HUES64 (cell line): ENCODE data around the gene THSD7A.

Experiments used
- H3K27ac ChIP-seq: 2 replicates; pipeline ENCODE4 v1.7.0; 2013; ENCODE audit warnings: low read depth, low read length, inconsistent platforms
- H3K27me3 ChIP-seq: 2 replicates; pipeline ENCODE4 v1.6.1; 2013; ENCODE audit warnings: mild to moderate bottlenecking, low read length; ENCODE audit not compliant: insufficient read depth
- H3K36me3 ChIP-seq: 2 replicates; pipeline ENCODE4 v1.6.1; 2013; ENCODE audit warnings: mild to moderate bottlenecking, low read length; ENCODE audit not compliant: insufficient read depth
- H3K4me1 ChIP-seq: 2 replicates; pipeline ENCODE4 v1.6.1; 2013; ENCODE audit warnings: mild to moderate bottlenecking, low read length, moderate library complexity; ENCODE audit not compliant: insufficient read depth
- H3K4me3 ChIP-seq: 2 replicates; pipeline ENCODE4 v1.5.1; 2013; ENCODE audit warnings: mild to moderate bottlenecking, low read length, moderate library complexity
- H3K9ac ChIP-seq: 2 replicates; pipeline ENCODE4 v1.6.1; 2013; ENCODE audit warnings: mild to moderate bottlenecking, low read depth, low read length
- H3K9me3 ChIP-seq: 2 replicates; pipeline ENCODE4 v1.6.1; 2013; ENCODE audit warnings: low read depth, low read length; ENCODE audit not compliant: insufficient read depth
- WGBS: fragments of 150-250, 120-280 bp; methylation state at CpG from one replicate; pipeline ENCODE4 v1.1.7; 2013; ENCODE audit warnings: missing lambda C conversion rate; 5-methylcytosine and 5-hydroxymethylcytosine counted together

Gene THSD7A

GRCh38 chr7:11505471-11505985 is 326.5 kb downstream of the THSD7A start:
- Histone ChIP-seq H3K27me3 (no peaks in the 10 kb centered on the region), H3K27ac (no peak overlapping the region), H3K4me1 (peaks cover 41% of the 10 kb centered on the region), H3K9ac (no peak overlapping the region), H3K9me3 (peaks cover 19% of the 10 kb centered on the region), H3K36me3 (no peaks in the 10 kb centered on the region), H3K4me3 (no peak overlapping the region)
- 95% methylated on average over 3 of the region's 3 CpGs for WGBS

GRCh38 chr7:11492307-11492706 is 339.7 kb downstream of the THSD7A start:
- whole genome bisulfite sequencing, result 100% methylated on average over 1 of the region's 1 CpG
- H3K4me3 ChIP-seq, result no peak overlapping the region
- H3K9me3 ChIP-seq, result peaks cover 5% of the 10 kb centered on the region
- H3K36me3 ChIP-seq, result no peaks in the 10 kb centered on the region
- H3K27ac ChIP-seq, result no peak overlapping the region
- H3K27me3 ChIP-seq, result no peaks in the 10 kb centered on the region
- H3K4me1 ChIP-seq, result peaks cover 24% of the 10 kb centered on the region
- H3K9ac ChIP-seq, result no peak overlapping the region

GRCh38 chr7:11491811-11492210 is 340.2 kb downstream of the THSD7A start:
- H3K4me3 ChIP-seq, result no peak overlapping the region
- H3K27me3 ChIP-seq, result no peaks in the 10 kb centered on the region
- H3K27ac ChIP-seq, result no peak overlapping the region
- no peak overlapping the region for H3K9ac ChIP-seq
- H3K4me1 ChIP-seq, result peaks cover 24% of the 10 kb centered on the region
- H3K9me3 ChIP-seq, result peaks cover 5% of the 10 kb centered on the region
- WGBS, result 85% methylated on average over 4 of the region's 4 CpGs
- no peaks in the 10 kb centered on the region for H3K36me3 ChIP-seq

GRCh38 chr7:11489280-11489679 is 342.7 kb downstream of the THSD7A start:
- H3K4me3 ChIP-seq, result no peak overlapping the region
- H3K36me3 ChIP-seq, result no peaks in the 10 kb centered on the region
- no peak overlapping the region for H3K9ac ChIP-seq
- no peaks in the 10 kb centered on the region for H3K27me3 ChIP-seq
- peaks cover 24% of the 10 kb centered on the region for H3K4me1 ChIP-seq
- peak overlapping the region; percentile 42; the same call in 1 of the 2 replicates for H3K27ac ChIP-seq
- H3K9me3 ChIP-seq, result peaks cover 5% of the 10 kb centered on the region

GRCh38 chr7:11486271-11486670 is 345.7 kb downstream of the THSD7A start:
- 92% methylated on average over 1 of the region's 2 CpGs for WGBS
- H3K36me3 ChIP-seq, result no peaks in the 10 kb centered on the region

GRCh38 chr7:11485636-11486035 is 346.4 kb downstream of the THSD7A start:
- Histone ChIP-seq H3K4me3 (no peak overlapping the region), H3K36me3 (no peaks in the 10 kb centered on the region), H3K9ac (no peak overlapping the region), H3K4me1 (peaks cover 21% of the 10 kb centered on the region), H3K9me3 (peaks cover 5% of the 10 kb centered on the region), H3K27ac (no peak overlapping the region), H3K27me3 (no peaks in the 10 kb centered on the region)

More at GRCh38 chr7:11486271-11486670, 345.7 kb downstream of the THSD7A start:
- no peak overlapping the region for H3K4me3 ChIP-seq
- no peak overlapping the region for H3K27ac ChIP-seq
- H3K9ac ChIP-seq, result no peak overlapping the region
- peaks cover 5% of the 10 kb centered on the region for H3K9me3 ChIP-seq
- H3K4me1 ChIP-seq, result peaks cover 21% of the 10 kb centered on the region
- H3K27me3 ChIP-seq, result no peaks in the 10 kb centered on the region

GRCh38 chr7:11480143-11480542 is 351.9 kb downstream of the THSD7A start:
- H3K36me3 ChIP-seq, result no peaks in the 10 kb centered on the region
- no peaks in the 10 kb centered on the region for H3K27me3 ChIP-seq
- 93% methylated on average over 2 of the region's 3 CpGs for WGBS
- no peaks in the 10 kb centered on the region for H3K9me3 ChIP-seq
- H3K27ac ChIP-seq, result no peak overlapping the region
- no peak overlapping the region for H3K9ac ChIP-seq
- no peak overlapping the region for H3K4me3 ChIP-seq
- no peaks in the 10 kb centered on the region for H3K4me1 ChIP-seq

- Histone ChIP-seq H3K9me3 (no peaks in the 10 kb centered on the region), H3K9ac (no peak overlapping the region), H3K27me3 (no peaks in the 10 kb centered on the region), H3K4me3 (no peak overlapping the region), H3K27ac (no peak overlapping the region), H3K36me3 (no peaks in the 10 kb centered on the region), H3K4me1 (no peaks in the 10 kb centered on the region)
- 90% methylated on average over 3 of the region's 3 CpGs for WGBS
Measured at GRCh38 chr7:11478882-11479281, 353.1 kb downstream of the THSD7A start.

- H3K27ac ChIP-seq, result no peak overlapping the region
- no peaks in the 10 kb centered on the region for H3K27me3 ChIP-seq
- no peaks in the 10 kb centered on the region for H3K9me3 ChIP-seq
- H3K4me1 ChIP-seq, result no peaks in the 10 kb centered on the region
- WGBS, result 100% methylated on average over 1 of the region's 1 CpG
- no peak overlapping the region for H3K9ac ChIP-seq
- no peaks in the 10 kb centered on the region for H3K36me3 ChIP-seq
- no peak overlapping the region for H3K4me3 ChIP-seq
Measured at GRCh38 chr7:11478426-11478825, 353.6 kb downstream of the THSD7A start.

GRCh38 chr7:11474902-11475585 is 357.0 kb downstream of the THSD7A start:
- Histone ChIP-seq H3K9me3 (no peaks in the 10 kb centered on the region), H3K27me3 (no peaks in the 10 kb centered on the region), H3K4me1 (no peaks in the 10 kb centered on the region), H3K36me3 (no peaks in the 10 kb centered on the region), H3K9ac (no peak overlapping the region), H3K4me3 (no peak overlapping the region), H3K27ac (no peak overlapping the region)
- WGBS, result 91% methylated on average over 6 of the region's 6 CpGs

GRCh38 chr7:11473807-11474424 is 358.1 kb downstream of the THSD7A start:
- no peaks in the 10 kb centered on the region for H3K27me3 ChIP-seq
- WGBS, result 94% methylated on average over 8 of the region's 8 CpGs
- H3K9me3 ChIP-seq, result no peaks in the 10 kb centered on the region
- no peak overlapping the region for H3K27ac ChIP-seq
- H3K9ac ChIP-seq, result no peak overlapping the region
- H3K4me1 ChIP-seq, result no peaks in the 10 kb centered on the region
- no peaks in the 10 kb centered on the region for H3K36me3 ChIP-seq
- H3K4me3 ChIP-seq, result no peak overlapping the region
